ENCODE measurements around the gene SIGLEC12. TPM values are rescaled to one million over a fixed set of nuclear protein-coding genes. Genes with fewer than 3 reads are reported as not detected.

The SIGLEC12 gene
- total RNA-seq, 2 experiments from 2014 or later, result 0.34 to 0.53 TPM

DNA sequence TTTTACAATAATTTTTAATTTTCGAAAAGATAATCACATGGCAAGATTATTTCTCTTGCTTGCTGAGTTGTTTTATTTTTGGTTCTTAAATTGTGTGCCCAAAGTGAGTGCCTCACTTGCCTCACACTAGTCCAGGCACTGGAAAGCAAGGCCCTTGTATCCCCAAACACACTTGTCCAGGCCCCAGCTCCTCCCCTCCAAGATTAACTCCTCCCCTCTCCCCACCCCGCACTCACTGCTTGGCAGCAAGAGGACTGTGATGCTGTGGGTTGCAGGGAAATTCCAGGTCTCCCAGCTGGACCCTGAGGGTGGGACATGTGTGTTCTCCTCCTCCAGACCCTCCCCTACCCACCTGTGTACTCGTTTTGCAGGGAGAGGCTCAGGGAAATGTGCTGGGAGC, 3.9 kb downstream of the SIGLEC12 start:
- no peaks in the 10 kb centered on the region for H3K36me3 Mint-ChIP-seq (ENCODE audit: low read depth)
- ChIA-PET POLR2A (no interaction called here), CTCF (interaction anchor here (0.7 kb wide), 1 partner anchor 17 kb away, joined by 3 read pairs; no protein-coding TSS in a partner anchor)
- H3K9me3 Mint-ChIP-seq (ENCODE audit: insufficient read depth), result no peaks in the 10 kb centered on the region
- ATAC-seq, result no peak
- no peak overlapping the region for H3K4me3 Mint-ChIP-seq
- DNase-seq, result no peak
- peaks cover 27% of the 10 kb centered on the region for H3K4me1 Mint-ChIP-seq (ENCODE audit: low read depth)
- H3K27me3 Mint-ChIP-seq (ENCODE audit: low read depth), result peaks cover 9% of the 10 kb centered on the region
- no peak overlapping the region for H3K27ac Mint-ChIP-seq

DNA sequence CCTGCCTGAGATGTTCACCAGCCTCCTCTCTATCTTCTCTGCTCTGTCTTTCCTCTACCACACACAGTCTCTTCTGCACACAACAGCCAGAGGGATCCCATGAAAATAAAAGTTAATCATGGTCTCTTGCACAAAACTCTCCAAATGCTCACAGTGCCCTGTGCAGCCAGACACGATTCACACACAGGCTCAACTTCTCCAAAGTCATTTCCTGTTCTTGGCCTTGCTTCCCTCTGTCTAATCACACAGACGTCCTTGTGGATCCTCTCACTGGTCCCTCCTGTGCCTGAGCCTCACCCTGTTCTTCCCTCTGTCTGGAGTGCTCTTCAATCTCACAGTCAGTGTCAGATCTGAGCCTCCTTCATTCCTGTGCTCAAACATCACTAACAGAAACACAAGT, 7.8 kb downstream of the SIGLEC12 start:
- H3K4me3 Mint-ChIP-seq, result no peak overlapping the region
- peaks cover 2% of the 10 kb centered on the region for H3K36me3 Mint-ChIP-seq (ENCODE audit: low read depth)
- no peak overlapping the region for H3K27ac Mint-ChIP-seq
- no peak for ATAC-seq
- POLR2A ChIA-PET, result no interaction called here
- CTCF ChIA-PET, result no interaction called here
- no peaks in the 10 kb centered on the region for H3K9me3 Mint-ChIP-seq (ENCODE audit: insufficient read depth)
- H3K27me3 Mint-ChIP-seq (ENCODE audit: low read depth), result peaks cover 9% of the 10 kb centered on the region
- DNase-seq, result no peak
- peaks cover 6% of the 10 kb centered on the region for H3K4me1 Mint-ChIP-seq (ENCODE audit: low read depth)

- peaks cover 2% of the 10 kb centered on the region for H3K36me3 Mint-ChIP-seq (ENCODE audit: low read depth)
- H3K27ac Mint-ChIP-seq, result no peak overlapping the region
- H3K4me3 Mint-ChIP-seq, result no peak overlapping the region
- POLR2A ChIA-PET, result no interaction called here
- no peaks in the 10 kb centered on the region for H3K9me3 Mint-ChIP-seq (ENCODE audit: insufficient read depth)
- ATAC-seq (no peak), DNase-seq (no peak)
- H3K4me1 Mint-ChIP-seq (ENCODE audit: low read depth), result peaks cover 6% of the 10 kb centered on the region
- CTCF ChIA-PET, result interaction anchor here (1.4 kb wide), 1 partner anchor 166 kb away, joined by 3 read pairs; no protein-coding TSS in a partner anchor
- peaks cover 9% of the 10 kb centered on the region for H3K27me3 Mint-ChIP-seq (ENCODE audit: low read depth)
These were observed 10.0 kb downstream of the SIGLEC12 start for GRCh38 chr19:51491586-51491985.

GRCh38 chr19:51490676-51491075, 10.9 kb downstream of the SIGLEC12 start:
- H3K4me3 Mint-ChIP-seq, result no peak overlapping the region
- peaks cover 6% of the 10 kb centered on the region for H3K4me1 Mint-ChIP-seq (ENCODE audit: low read depth)
- H3K36me3 Mint-ChIP-seq (ENCODE audit: low read depth), result peaks cover 2% of the 10 kb centered on the region
- no peaks in the 10 kb centered on the region for H3K9me3 Mint-ChIP-seq (ENCODE audit: insufficient read depth)
- POLR2A ChIA-PET, result no interaction called here
- DNase-seq, result no peak
- no peak for ATAC-seq
- CTCF ChIA-PET, result interaction anchor here (1.4 kb wide), 1 partner anchor 166 kb away, joined by 3 read pairs; no protein-coding TSS in a partner anchor
- H3K27me3 Mint-ChIP-seq (ENCODE audit: low read depth), result peaks cover 11% of the 10 kb centered on the region
- no peak overlapping the region for H3K27ac Mint-ChIP-seq

- DNase-seq (no peak), ATAC-seq (no peak)
- no peak overlapping the region for H3K4me3 Mint-ChIP-seq
- H3K4me1 Mint-ChIP-seq (ENCODE audit: low read depth), result peaks cover 6% of the 10 kb centered on the region
- H3K27me3 Mint-ChIP-seq (ENCODE audit: low read depth), result peaks cover 16% of the 10 kb centered on the region
- no peak overlapping the region for H3K27ac Mint-ChIP-seq
- peaks cover 2% of the 10 kb centered on the region for H3K36me3 Mint-ChIP-seq (ENCODE audit: low read depth)
- ChIA-PET CTCF (interaction anchor here (1.2 to 4.6 kb wide), 2 partner anchors 16 to 26 kb away, joined by 4 to 21 read pairs; no protein-coding TSS in a partner anchor), POLR2A (no interaction called here)
- H3K9me3 Mint-ChIP-seq (ENCODE audit: insufficient read depth), result no peaks in the 10 kb centered on the region
These were observed 12.5 kb downstream of the SIGLEC12 start for GRCh38 chr19:51489113-51489512.

DNA sequence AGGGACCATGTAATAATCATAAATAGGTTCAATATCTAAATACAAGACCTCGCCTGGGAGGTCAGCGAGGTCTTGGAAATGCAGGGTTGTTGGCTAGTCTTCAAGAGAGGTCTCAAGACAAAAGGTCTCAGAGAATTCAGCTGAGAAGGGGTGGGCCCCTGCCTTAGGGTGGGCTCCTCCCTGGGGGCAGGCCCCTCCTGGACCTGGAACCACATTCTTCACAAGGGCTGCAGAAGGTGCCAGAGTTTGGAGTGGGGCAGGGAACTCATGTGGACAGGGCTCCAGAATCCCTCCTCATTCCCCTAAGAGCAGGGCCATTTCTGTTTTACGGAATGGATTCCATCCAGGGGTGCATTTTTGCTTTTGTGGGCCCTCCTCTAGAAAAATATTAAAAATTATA, 13.1 kb downstream of the SIGLEC12 start:
- Mint-ChIP-seq H3K27me3 (ENCODE audit: low read depth) (peaks cover 11% of the 10 kb centered on the region), H3K9me3 (ENCODE audit: insufficient read depth) (no peaks in the 10 kb centered on the region), H3K4me1 (ENCODE audit: low read depth) (peaks cover 5% of the 10 kb centered on the region), H3K27ac (no peak overlapping the region), H3K4me3 (no peak overlapping the region), H3K36me3 (ENCODE audit: low read depth) (peaks cover 2% of the 10 kb centered on the region)
- ChIA-PET POLR2A (no interaction called here), CTCF (interaction anchor here (1.2 to 4.6 kb wide), 2 partner anchors 15 to 27 kb away, joined by 4 to 21 read pairs; no protein-coding TSS in a partner anchor)
- DNase-seq (no peak), ATAC-seq (no peak)

DNA sequence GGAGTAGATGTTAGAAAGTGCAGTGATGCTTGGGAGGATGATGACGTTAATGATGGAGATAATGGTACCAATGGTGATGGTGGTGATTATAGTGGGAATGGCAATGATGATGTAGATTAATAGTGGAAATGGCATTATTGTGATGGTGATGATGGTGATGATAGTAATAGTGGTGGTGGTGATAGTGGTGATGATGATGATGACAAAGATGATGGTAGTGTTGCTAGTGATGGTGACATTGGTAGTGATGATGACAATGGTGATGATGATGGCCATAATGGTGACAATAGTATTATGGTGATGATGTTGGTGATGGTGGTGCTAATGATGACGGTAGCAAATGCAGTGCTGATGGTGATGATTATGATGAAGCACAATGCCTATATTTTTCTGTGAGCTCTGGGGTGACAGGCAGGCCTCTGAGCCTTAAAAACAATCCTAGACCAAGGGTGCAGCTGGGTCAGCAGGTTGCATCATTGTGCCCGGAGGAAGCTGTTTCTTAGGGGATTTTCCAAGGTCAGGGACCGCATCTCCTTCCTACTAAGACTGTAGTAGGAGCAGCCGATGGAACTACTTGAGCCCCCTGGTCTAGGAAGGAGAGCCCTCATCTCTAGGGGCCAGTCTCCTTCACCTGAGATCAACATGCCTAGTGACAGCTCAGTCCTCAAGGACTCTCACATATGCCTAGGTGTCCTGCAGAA, 15.5 kb downstream of the SIGLEC12 start:
- H3K4me3 Mint-ChIP-seq, result no peak overlapping the region
- H3K27me3 Mint-ChIP-seq (ENCODE audit: low read depth), result peaks cover 7% of the 10 kb centered on the region
- ChIA-PET CTCF (interaction anchor here (1.4 to 4.6 kb wide), 2 partner anchors 13 to 28 kb away, joined by 5 to 21 read pairs; no protein-coding TSS in a partner anchor), POLR2A (no interaction called here)
- H3K4me1 Mint-ChIP-seq (ENCODE audit: low read depth), result peaks cover 2% of the 10 kb centered on the region
- no peaks in the 10 kb centered on the region for H3K9me3 Mint-ChIP-seq (ENCODE audit: insufficient read depth)
- no peak overlapping the region for H3K27ac Mint-ChIP-seq
- no peak for ATAC-seq
- peaks cover under 1% of the 10 kb centered on the region for H3K36me3 Mint-ChIP-seq (ENCODE audit: low read depth)
- DNase-seq, result no peak

DNA sequence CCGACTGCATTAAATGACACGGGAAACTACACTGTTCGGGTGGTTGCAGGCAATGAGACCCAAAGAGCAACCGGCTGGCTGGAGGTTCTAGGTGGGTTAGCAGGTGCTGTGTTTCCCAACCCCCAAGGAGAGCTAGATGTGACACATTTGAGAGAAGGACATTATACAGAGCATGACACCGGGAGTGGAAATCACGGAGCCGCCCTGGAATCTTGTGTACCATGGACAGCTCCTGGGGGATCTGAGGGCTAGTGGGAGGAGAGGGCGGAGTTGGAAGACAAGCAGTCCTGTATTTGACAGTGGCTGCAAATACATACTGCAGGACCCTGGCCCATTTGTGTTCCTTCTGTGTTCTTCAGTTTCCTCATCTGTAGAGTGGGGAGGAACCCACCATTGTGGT, 21.0 kb downstream of the SIGLEC12 start:
- no peak overlapping the region for H3K4me3 Mint-ChIP-seq
- no peaks in the 10 kb centered on the region for H3K9me3 Mint-ChIP-seq (ENCODE audit: insufficient read depth)
- H3K27ac Mint-ChIP-seq, result no peak overlapping the region
- no peak for DNase-seq
- no peaks in the 10 kb centered on the region for H3K36me3 Mint-ChIP-seq (ENCODE audit: low read depth)
- ATAC-seq, result no peak
- POLR2A ChIA-PET, result interaction anchor here (0.6 kb wide), 1 partner anchor 31 kb away, joined by 4 read pairs; no protein-coding TSS in a partner anchor
- no peaks in the 10 kb centered on the region for H3K4me1 Mint-ChIP-seq (ENCODE audit: low read depth)
- CTCF ChIA-PET, result no interaction called here
- H3K27me3 Mint-ChIP-seq (ENCODE audit: low read depth), result peaks cover 12% of the 10 kb centered on the region

DNA sequence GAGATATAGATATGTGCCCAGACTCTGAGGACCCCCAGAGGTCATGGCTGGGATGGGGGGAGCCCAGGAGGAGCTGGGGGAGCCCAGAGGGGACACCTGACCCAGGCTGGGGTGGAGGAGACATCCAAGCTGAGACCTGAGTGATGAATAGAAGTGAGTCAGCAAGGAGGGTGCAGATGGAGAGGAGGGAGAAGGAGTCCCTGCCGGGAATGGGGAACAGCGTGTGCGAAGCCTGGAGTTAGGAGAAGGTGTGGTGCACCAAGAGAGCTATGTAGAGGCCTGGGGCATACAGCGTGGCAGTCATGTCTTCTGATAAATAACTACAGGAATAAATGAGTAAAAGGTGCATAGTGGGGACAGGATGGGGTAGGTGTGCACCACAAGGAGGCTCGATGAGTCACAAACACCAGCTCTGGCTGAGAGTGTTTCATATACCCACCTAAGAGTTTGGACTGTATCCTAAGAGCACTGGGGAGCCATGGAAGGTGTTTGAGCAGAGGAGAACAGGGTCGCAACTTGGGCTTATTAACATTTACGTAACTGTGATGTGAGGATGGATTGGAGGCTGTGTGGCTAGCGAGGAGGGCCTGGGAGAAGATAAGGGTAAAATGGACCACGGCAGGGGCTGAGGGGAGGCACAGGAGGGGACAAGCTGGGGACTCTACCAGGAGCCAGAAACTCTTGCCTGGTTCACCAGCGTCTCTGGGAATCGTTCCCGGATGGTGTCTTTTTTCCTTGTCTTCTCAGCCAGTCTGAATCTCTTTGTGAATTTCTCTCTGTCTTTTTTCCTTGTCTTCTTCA, 21.9 kb downstream of the SIGLEC12 start:
- H3K4me1 Mint-ChIP-seq (ENCODE audit: low read depth), result no peaks in the 10 kb centered on the region
- H3K9me3 Mint-ChIP-seq (ENCODE audit: insufficient read depth), result no peaks in the 10 kb centered on the region
- H3K36me3 Mint-ChIP-seq (ENCODE audit: low read depth), result no peaks in the 10 kb centered on the region
- ChIA-PET CTCF (no interaction called here), POLR2A (no interaction called here)
- H3K4me3 Mint-ChIP-seq, result no peak overlapping the region
- DNase-seq (no peak), ATAC-seq (no peak)
- no peak overlapping the region for H3K27ac Mint-ChIP-seq
- H3K27me3 Mint-ChIP-seq (ENCODE audit: low read depth), result peaks cover 9% of the 10 kb centered on the region

GRCh38 chr19:51478381-51479234, 23.0 kb downstream of the SIGLEC12 start, which contains the start of gene CEACAM18:
Gene CEACAM18 (plus strand): TSS chr19:51478539.
- DNase-seq (no peak), ATAC-seq (no peak)
- Mint-ChIP-seq H3K27ac (no peak within 1 kb of the TSS), H3K4me1 (ENCODE audit: low read depth) (no peaks in the 10 kb centered on the region), H3K36me3 (ENCODE audit: low read depth) (no peaks in the 10 kb centered on the region), H3K4me3 (no peak within 1 kb of the TSS), H3K27me3 (ENCODE audit: low read depth) (peaks cover 9% of the 10 kb centered on the region), H3K9me3 (ENCODE audit: insufficient read depth) (no peaks in the 10 kb centered on the region)
- CTCF ChIA-PET, result no interaction called here
- POLR2A ChIA-PET, result no interaction called here

- ChIA-PET CTCF (interaction anchor here (0.7 kb wide), 1 partner anchor 285 kb away, joined by 3 read pairs; no protein-coding TSS in a partner anchor), POLR2A (no interaction called here)
- H3K36me3 Mint-ChIP-seq (ENCODE audit: low read depth), result no peaks in the 10 kb centered on the region
- peaks cover 4% of the 10 kb centered on the region for H3K4me1 Mint-ChIP-seq (ENCODE audit: low read depth)
- no peak overlapping the region for H3K27ac Mint-ChIP-seq
- no peak overlapping the region for H3K4me3 Mint-ChIP-seq
- peaks cover 11% of the 10 kb centered on the region for H3K27me3 Mint-ChIP-seq (ENCODE audit: low read depth)
- DNase-seq (no peak), ATAC-seq (no peak)
- no peaks in the 10 kb centered on the region for H3K9me3 Mint-ChIP-seq (ENCODE audit: insufficient read depth)
These were observed 24.3 kb downstream of the SIGLEC12 start for GRCh38 chr19:51477344-51477743.

Measured in activated CD8-positive, alpha-beta T cell treated with anti-CD3 and anti-CD28 coated beads, Interleukin-2, amount 10 ng/mL, durations not matched to agents 7 days and 5 days (primary cell).